ENCODE data around the gene RSL1D1. TPM values are rescaled to one million over a fixed set of nuclear protein-coding genes. Genes with fewer than 3 reads are reported as not detected.

The RSL1D1 gene
- total RNA-seq, 1 donor from 2014 or later, result 224 TPM

DNA sequence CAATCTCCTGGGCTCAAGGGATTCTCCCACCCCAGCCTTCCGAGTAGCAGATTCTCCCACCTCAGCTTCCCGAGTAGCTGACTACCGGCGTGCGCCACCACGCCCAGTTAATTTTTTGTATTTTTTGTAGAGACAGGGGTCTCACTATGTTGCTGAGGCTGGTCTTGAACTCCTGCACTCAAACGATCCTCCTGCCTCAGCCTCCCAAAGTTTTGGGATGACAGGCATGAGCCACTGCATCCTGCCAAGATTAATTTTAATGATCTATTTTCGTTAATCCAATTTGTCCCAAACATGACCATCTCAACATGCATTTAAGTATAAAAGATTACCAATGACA is 55.5 kb downstream of the RSL1D1 start:
- TF ChIP-seq, protein P1, sequence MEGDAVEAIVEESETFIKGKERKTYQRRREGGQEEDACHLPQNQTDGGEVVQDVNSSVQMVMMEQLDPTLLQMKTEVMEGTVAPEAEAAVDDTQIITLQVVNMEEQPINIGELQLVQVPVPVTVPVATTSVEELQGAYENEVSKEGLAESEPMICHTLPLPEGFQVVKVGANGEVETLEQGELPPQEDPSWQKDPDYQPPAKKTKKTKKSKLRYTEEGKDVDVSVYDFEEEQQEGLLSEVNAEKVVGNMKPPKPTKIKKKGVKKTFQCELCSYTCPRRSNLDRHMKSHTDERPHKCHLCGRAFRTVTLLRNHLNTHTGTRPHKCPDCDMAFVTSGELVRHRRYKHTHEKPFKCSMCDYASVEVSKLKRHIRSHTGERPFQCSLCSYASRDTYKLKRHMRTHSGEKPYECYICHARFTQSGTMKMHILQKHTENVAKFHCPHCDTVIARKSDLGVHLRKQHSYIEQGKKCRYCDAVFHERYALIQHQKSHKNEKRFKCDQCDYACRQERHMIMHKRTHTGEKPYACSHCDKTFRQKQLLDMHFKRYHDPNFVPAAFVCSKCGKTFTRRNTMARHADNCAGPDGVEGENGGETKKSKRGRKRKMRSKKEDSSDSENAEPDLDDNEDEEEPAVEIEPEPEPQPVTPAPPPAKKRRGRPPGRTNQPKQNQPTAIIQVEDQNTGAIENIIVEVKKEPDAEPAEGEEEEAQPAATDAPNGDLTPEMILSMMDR (IDR thresholded peaks at IDR 0.05), result no peak
- POLR2A ChIA-PET, result interaction anchor here (1.3 to 10.9 kb wide), 6 partner anchors 13 to 81 kb away, joined by 6 to 182 read pairs (median 66); partner anchors contain the start of gene TXNDC11
- CTCF ChIA-PET, result interaction anchor here (1.6 to 4.9 kb wide), 3 partner anchors 11 to 53 kb away, joined by 3 to 58 read pairs (median 32); partner anchors contain the start of gene TXNDC11
- H3K4me1 Mint-ChIP-seq, result peaks cover 83% of the 10 kb centered on the region
- H3K27me3 Mint-ChIP-seq, result no peaks in the 10 kb centered on the region
- peaks cover 48% of the 10 kb centered on the region for H3K36me3 Mint-ChIP-seq (ENCODE audit: low read depth)
- H3K4me3 Mint-ChIP-seq, result peak overlapping the region; percentile 89
- DNase-seq (no peak), ATAC-seq (ENCODE audit: low read depth) (no peak)
- H3K9me3 Mint-ChIP-seq, result no peaks in the 10 kb centered on the region
- intact Hi-C loops (cut with micrococcal nuclease), result loop anchor here (5.0 kb wide), 1 partner anchor 849 kb away; no protein-coding TSS in a partner anchor
- peak overlapping the region; percentile 86 for H3K27ac Mint-ChIP-seq

DNA sequence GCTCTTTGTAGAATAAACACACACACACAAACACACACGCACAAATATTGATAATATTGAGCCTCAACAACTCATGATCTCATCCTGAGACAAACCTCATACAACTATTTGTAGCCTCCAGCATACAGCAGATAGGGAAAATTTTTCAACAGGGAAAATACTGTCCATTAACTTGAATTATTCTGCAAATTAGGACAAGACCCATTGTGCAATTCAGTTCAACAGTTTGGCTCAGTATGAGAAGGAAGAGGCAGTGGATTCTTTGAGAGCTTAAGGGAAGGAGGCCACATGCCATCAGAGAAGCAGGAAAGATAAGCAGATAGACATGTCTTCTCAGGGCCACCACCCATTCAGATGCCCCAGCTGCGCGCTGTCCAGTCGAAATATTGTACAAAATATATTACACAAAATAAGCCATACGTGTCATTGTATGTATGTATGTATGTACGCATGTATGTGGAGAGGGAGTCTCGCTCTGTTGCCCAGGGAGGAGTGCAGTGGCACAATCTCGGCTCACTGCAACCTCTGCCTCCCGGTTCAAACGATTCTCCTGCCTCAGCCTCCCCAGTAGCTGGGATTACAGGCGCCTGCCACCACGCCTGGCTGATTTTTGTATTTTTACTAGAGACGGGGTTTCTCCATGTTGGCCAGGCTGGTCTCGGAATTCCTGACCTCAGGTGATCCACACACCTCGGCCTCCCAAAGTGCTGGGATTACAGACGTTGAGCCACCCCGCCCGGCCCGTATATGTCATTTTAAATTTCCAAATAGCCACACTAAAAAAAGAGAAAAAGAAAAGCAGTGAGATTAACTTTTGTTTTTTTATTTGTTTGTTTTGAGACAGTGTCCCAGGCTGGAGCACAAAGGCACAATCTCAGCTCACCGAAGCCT is 56.1 kb downstream of the RSL1D1 start:
- no peak for DNase-seq
- Mint-ChIP-seq H3K27me3 (no peaks in the 10 kb centered on the region), H3K9me3 (no peaks in the 10 kb centered on the region), H3K36me3 (ENCODE audit: low read depth) (peaks cover 50% of the 10 kb centered on the region), H3K27ac (peak overlapping the region; percentile 86), H3K4me1 (peaks cover 79% of the 10 kb centered on the region), H3K4me3 (peak overlapping the region; percentile 89)
- CTCF ChIA-PET, result interaction anchor here (4.0 to 4.9 kb wide), 2 partner anchors 11 to 53 kb away, joined by 32 to 58 read pairs; partner anchors contain the start of gene TXNDC11
- intact Hi-C loops (cut with micrococcal nuclease), result loop anchor here (5.0 kb wide), 1 partner anchor 848 kb away; no protein-coding TSS in a partner anchor
- no peak for ATAC-seq (ENCODE audit: low read depth)
- TF ChIP-seq, protein P1 (IDR thresholded peaks at IDR 0.05), result no peak
- POLR2A ChIA-PET, result interaction anchor here (0.5 to 10.9 kb wide), 5 partner anchors 12 to 208 kb away, joined by 3 to 182 read pairs (median 82); partner anchors contain the start of gene TXNDC11

DNA sequence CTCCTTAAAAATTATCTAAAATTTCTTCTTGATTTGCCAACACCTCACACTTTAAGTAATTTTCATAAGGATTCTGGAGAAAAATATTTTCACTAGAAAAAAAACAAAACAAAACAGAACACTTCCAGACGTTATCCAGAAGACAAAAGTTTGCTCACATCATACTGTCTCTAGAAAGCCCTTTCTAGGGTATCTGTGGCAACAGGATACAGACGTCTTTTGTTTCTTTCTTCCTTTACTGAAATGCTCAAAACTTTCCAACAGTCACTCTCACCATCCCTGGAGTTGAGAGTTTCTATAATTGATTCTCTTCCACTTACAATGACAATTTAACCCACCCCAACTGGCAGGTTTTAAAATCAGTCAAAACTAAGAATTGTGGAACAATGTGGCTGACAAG is 56.9 kb downstream of the RSL1D1 start:
- Mint-ChIP-seq H3K27me3 (no peaks in the 10 kb centered on the region), H3K9me3 (no peaks in the 10 kb centered on the region), H3K4me3 (peak overlapping the region; percentile 89), H3K27ac (peak overlapping the region; percentile 86), H3K4me1 (peaks cover 73% of the 10 kb centered on the region), H3K36me3 (ENCODE audit: low read depth) (peaks cover 53% of the 10 kb centered on the region)
- CTCF ChIA-PET, result no interaction called here
- intact Hi-C loops (cut with micrococcal nuclease), result no loop called here
- DNase-seq (no peak), ATAC-seq (ENCODE audit: low read depth) (no peak)
- TF ChIP-seq, protein P1 (IDR thresholded peaks at IDR 0.05), result no peak
- POLR2A ChIA-PET, result interaction anchor here (0.6 to 10.9 kb wide), 3 partner anchors 11 to 53 kb away, joined by 3 to 182 read pairs (median 151); partner anchors contain the start of gene TXNDC11

DNA sequence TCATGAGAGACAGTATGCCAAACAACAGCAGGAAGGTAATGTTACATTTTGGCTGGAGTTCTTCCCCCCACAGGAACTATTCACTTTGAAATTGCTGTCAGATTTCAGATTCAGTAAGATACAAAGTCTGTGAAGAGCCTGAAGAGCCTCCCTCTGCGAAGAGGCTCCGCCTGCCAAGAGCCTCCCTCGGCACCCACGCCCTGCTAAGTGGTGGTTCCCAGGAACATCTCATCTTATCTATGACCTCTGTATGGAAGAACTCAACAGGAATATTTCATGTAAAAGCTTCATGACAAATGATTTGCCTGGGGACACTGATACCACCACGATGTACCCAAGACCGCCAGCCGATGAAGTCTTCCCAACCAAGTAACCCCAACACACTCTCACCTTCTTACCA is 57.5 kb downstream of the RSL1D1 start:
- H3K4me3 Mint-ChIP-seq, result peak overlapping the region; percentile 89
- TF ChIP-seq, protein P1 (IDR thresholded peaks at IDR 0.05), result no peak
- ATAC-seq (ENCODE audit: low read depth), result no peak
- no peaks in the 10 kb centered on the region for H3K27me3 Mint-ChIP-seq
- peaks cover 53% of the 10 kb centered on the region for H3K36me3 Mint-ChIP-seq (ENCODE audit: low read depth)
- intact Hi-C loops (cut with micrococcal nuclease), result no loop called here
- no peak for DNase-seq
- no peaks in the 10 kb centered on the region for H3K9me3 Mint-ChIP-seq
- CTCF ChIA-PET, result interaction anchor here (0.7 kb wide), 1 partner anchor 262 kb away, joined by 3 read pairs; no protein-coding TSS in a partner anchor
- peaks cover 68% of the 10 kb centered on the region for H3K4me1 Mint-ChIP-seq
- POLR2A ChIA-PET, result interaction anchor here (0.6 to 10.9 kb wide), 5 partner anchors 11 to 51 kb away, joined by 3 to 182 read pairs (median 3); partner anchors contain the start of gene TXNDC11
- H3K27ac Mint-ChIP-seq, result peak overlapping the region; percentile 86
